Ascending aorta (tissue), 2 donors: ENCODE data around the gene AKR1C2. TPM values are rescaled to one million over a fixed set of nuclear protein-coding genes. Genes with fewer than 3 reads are reported as not detected.
"Not testable (repeated sequence)": the region's sequence is repeated elsewhere in the genome, so short reads cannot be mapped to it uniquely, and the experiment has no call there.

Experiments
- DNase-seq, 2 donors: peaks; one replicate each; pipeline ENCODE4 v3.0.0-alpha.2; 2019; ENCODE audit warnings: low spot score in 2 of 2
- H3K27ac ChIP-seq, 2 donors: fragments of 200-600 bp; sonication (generic); one replicate each; pipeline ENCODE4 v1.5.1; 2016 to 2017; ENCODE audit warnings: mild to moderate bottlenecking in 1 of 2
- H3K27me3 ChIP-seq: fragments of 200-600 bp; sonication (generic); one replicate; pipeline ENCODE4 v1.5.1; 2017
- H3K36me3 ChIP-seq, 2 donors: fragments of 200-600 bp; sonication (generic); one replicate each; pipeline ENCODE4 v1.5.1; 2016
- H3K4me1 ChIP-seq, 2 donors: fragments of 200-600 bp; sonication (generic); one replicate each; pipeline ENCODE4 v1.5.1; 2016 to 2017; ENCODE audit warnings: mild to moderate bottlenecking in 1 of 2
- H3K4me3 ChIP-seq, 2 donors: fragments of 200-600 bp; sonication (generic); one replicate each; pipeline ENCODE4 v1.5.1; 2016 to 2017; ENCODE audit warnings: mild to moderate bottlenecking in 1 of 2
- H3K9me3 ChIP-seq, 2 donors: fragments of 200-600 bp; sonication (generic); one replicate each; pipeline ENCODE4 v1.5.1; 2016
- CTCF ChIP-seq, 3 experiments: fragments of 200-600 bp in 2 of 3; fragments of 450-650 bp in 1 of 3; sonication (generic) in 2 of 3; IDR thresholded peaks; one replicate each; pipeline ENCODE4 v1.5.1; 2016 to 2019; ENCODE audit warnings: antibody characterized with exemption in 3 of 3, mild to moderate bottlenecking in 1 of 3, moderate library complexity in 1 of 3
- intact Hi-C: fragments of 100-400 bp; cut with DNase I; formaldehyde crosslinking; loops from one replicate; pipeline ENCODE4 v1.15.1; 2023
- total RNA-seq: library from RNA; depleted of rRNA; stranded (reverse); fragments of >200 nt; gene quantifications from one replicate; pipeline ENCODE4 v1.1.0, GENCODE V29; 2016

Gene AKR1C2
- total RNA-seq, 1 donor from 2014 or later = 16.6 TPM

- H3K27me3 ChIP-seq, intact Hi-C loops: not testable (repeated sequence)
- H3K4me3 ChIP-seq = peak within 1 kb of the TSS; percentile 36 to 42
Observed at GRCh38 chr10:4962876-4963814, 40.5 kb downstream of the AKR1C2 start, which contains the start of gene AKR1C1. TSS of gene AKR1C1 (plus strand) at chr10:4963415. CDS start at chr10:4963445, 30 bp downstream.

GRCh38 chr10:4962308-4962707, 41.3 kb downstream of the AKR1C2 start:
- H3K4me1 ChIP-seq, intact Hi-C loops, H3K9me3 ChIP-seq, H3K4me3 ChIP-seq, DNase-seq, H3K36me3 ChIP-seq, H3K27me3 ChIP-seq, H3K27ac ChIP-seq: not testable (repeated sequence)

More at GRCh38 chr10:4962876-4963814, 40.5 kb downstream of the AKR1C2 start, which contains the start of gene AKR1C1:
- not testable (repeated sequence) for H3K4me1 ChIP-seq, H3K36me3 ChIP-seq, H3K27ac ChIP-seq, DNase-seq, H3K9me3 ChIP-seq

GRCh38 chr10:4961558-4961957, 42.1 kb downstream of the AKR1C2 start:
- DNase-seq, H3K27ac ChIP-seq, intact Hi-C loops, H3K4me3 ChIP-seq, H3K36me3 ChIP-seq, H3K9me3 ChIP-seq, H3K4me1 ChIP-seq, H3K27me3 ChIP-seq: not testable (repeated sequence)

- H3K4me1 ChIP-seq, intact Hi-C loops, H3K9me3 ChIP-seq, DNase-seq, H3K27me3 ChIP-seq, H3K4me3 ChIP-seq, H3K27ac ChIP-seq, H3K36me3 ChIP-seq: not testable (repeated sequence)
Observed at GRCh38 chr10:4956955-4957645, 46.6 kb downstream of the AKR1C2 start.

GRCh38 chr10:4956088-4956487, 47.6 kb downstream of the AKR1C2 start:
- H3K27ac ChIP-seq, H3K27me3 ChIP-seq, intact Hi-C loops, H3K36me3 ChIP-seq, H3K9me3 ChIP-seq, H3K4me3 ChIP-seq, H3K4me1 ChIP-seq, DNase-seq: not testable (repeated sequence)

- no peak overlapping the region for H3K4me3 ChIP-seq
- peaks cover 4 to 8% of the 10 kb centered on the region in 2 donors for H3K4me1 ChIP-seq
- no peaks in the 10 kb centered on the region for H3K36me3 ChIP-seq
- no peaks in the 10 kb centered on the region for H3K9me3 ChIP-seq
- no peaks in the 10 kb centered on the region for H3K27me3 ChIP-seq
- no peak for DNase-seq
- TF ChIP-seq CTCF (IDR thresholded peaks at IDR 0.05) = no peak
- no peak overlapping the region for H3K27ac ChIP-seq
- intact Hi-C loops = no loop called here
Observed at GRCh38 chr10:4953405-4953804, 50.3 kb downstream of the AKR1C2 start.

GRCh38 chr10:4951512-4952162, 52.0 kb downstream of the AKR1C2 start:
- H3K36me3 ChIP-seq, H3K27ac ChIP-seq, H3K27me3 ChIP-seq, DNase-seq, intact Hi-C loops, H3K9me3 ChIP-seq, H3K4me3 ChIP-seq: not testable (repeated sequence)
- peaks cover 7 to 21% of the 10 kb centered on the region in 2 donors for H3K4me1 ChIP-seq

- no peak for TF ChIP-seq CTCF (IDR thresholded peaks at IDR 0.05)
- Histone ChIP-seq H3K27me3 (no peaks in the 10 kb centered on the region), H3K4me1 (peaks cover 15 to 41% of the 10 kb centered on the region in 2 donors), H3K36me3 (no peaks in the 10 kb centered on the region), H3K9me3 (no peaks in the 10 kb centered on the region), H3K27ac (peak overlapping the region; percentile 80 to 94), H3K4me3 (no peak overlapping the region)
- intact Hi-C loops = loop anchor here (5.0 kb wide), 3 partner anchors 124 to 1776 kb away; partner anchors contain the start of genes AKR1C3 and PITRM1
- DNase-seq = peak in 1 of 2 donors; percentile 87
Observed at GRCh38 chr10:4947635-4948596, 55.7 kb downstream of the AKR1C2 start.
